GM15510 (cell line): ENCODE data around the gene NRXN3.

Experiments used
- POLR2A ChIP-seq: IDR thresholded peaks from 3 replicates; pipeline ENCODE4 v1.6.1; 2011; ENCODE audit warnings: borderline replicate concordance; ENCODE audit not compliant: insufficient read length; ENCODE audit errors: extremely low read depth

The NRXN3 gene

DNA sequence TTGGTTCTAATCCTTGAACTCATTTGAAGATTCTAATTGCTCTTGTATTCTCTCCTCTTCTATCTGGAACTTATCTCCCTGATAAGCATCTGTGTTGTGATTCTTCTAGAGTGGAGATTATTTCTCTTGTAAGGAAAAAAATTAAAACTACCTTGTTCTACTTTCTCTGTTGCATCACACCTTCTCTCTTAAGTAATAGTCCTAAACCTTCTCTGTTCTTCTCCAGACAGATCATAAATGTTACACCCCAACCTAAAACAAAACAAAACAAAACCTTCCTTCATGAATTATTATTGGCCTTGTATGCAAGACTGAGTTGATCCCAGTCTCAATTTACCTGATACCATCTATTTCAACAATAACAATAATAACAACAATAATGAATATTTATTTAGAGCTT is 1429.1 kb downstream of the NRXN3 start:
- no peak for TF ChIP-seq POLR2A

DNA sequence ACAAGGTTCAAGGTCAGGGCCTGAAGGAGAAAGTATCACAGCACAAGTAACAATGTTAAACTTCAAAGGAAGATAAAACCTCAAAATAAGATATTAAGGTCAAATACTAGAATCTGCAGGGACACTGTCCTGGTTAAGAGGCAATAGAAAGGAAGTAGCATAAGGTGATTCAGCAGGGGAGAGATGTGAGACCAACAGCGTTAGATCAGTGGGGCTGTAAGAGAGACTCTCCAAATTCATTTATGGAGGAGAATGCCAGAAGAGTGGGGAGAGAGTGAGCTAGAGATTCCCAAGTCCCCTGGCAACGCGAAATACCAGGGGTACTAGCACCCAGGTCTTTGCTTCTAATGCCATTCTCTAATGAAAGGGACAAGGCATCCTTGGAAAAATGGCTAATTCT is 1430.2 kb downstream of the NRXN3 start:
- TF ChIP-seq POLR2A = no peak

DNA sequence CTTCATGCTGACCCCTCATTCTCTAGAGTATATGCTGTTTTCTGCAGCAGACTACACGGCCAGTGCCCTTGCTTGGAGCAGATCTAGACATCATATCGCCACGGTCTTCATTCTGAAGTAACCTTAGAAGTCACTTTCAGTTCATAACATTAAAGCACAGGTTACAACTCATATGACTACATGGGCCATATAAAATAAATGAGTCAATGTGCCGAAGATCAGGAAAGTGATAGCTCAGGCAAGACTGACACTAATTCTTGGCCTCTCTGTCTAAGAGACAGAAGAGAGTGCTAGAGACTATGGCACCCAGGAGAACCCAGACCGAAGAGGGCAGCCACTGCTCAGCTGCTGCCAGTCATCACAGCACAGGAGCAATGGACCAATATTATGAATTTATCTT is 1431.4 kb downstream of the NRXN3 start:
- TF ChIP-seq POLR2A = no peak

GRCh38 chr14:79602045-79602444 is 1431.9 kb downstream of the NRXN3 start:
- TF ChIP-seq POLR2A = no peak

DNA sequence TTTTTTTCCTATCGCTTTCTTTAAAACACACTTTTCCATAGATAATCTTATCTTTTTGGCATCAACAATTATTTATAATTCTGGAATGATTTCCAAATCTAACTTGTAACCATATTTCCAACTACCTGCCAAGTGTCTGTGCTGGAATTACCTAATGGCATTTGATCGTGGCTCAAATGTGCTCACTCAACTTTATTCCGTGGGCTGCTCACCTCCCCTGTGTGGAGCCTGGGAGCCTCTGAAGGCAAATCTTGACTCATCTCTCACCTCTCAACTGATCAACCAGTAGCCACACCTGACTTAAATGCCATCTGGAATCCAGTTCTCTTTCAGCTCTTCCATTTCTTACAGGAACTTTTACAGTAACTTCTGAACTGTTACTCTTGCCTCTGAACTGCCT is 1432.6 kb downstream of the NRXN3 start:
- no peak for TF ChIP-seq POLR2A

GRCh38 chr14:79605849-79606248 is 1435.7 kb downstream of the NRXN3 start:
- TF ChIP-seq POLR2A = no peak

DNA sequence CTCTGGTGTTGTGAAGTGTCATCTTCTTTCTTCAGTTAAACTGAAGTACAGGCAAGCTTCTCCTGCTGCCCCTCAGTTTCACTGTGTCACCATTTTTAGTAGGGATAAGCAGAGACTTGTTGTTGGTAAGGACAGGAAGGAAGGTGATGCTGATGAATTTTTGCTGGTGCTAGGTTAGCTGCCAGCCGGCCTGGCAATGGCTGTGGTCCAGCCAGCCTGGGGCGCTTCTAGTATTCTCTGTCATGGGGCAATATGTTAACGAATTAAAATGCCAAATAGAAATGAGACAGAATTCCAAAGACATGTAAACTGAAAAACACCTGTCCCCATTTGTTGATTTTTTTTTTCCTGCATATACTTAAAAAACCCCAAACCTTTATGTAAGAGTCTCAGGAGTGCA is 1438.3 kb downstream of the NRXN3 start:
- no peak for TF ChIP-seq POLR2A

DNA sequence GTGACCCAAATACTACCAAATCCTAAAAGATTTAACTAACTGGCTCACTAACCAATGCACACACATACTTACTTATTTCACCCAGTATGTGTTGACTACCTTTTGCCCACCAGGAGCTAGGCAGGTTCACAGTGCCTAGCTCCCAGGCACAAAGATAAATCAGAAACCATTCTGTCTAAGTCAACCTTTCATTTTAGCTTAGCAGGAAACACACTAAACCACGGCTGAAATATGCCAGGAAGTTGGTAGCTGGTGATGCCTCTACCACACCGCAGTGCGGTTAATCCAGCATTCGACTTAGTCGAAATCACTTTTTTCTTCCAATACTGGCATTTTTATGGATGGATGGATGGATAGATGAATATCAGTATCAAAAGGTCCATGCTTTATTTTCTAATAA is 1443.5 kb downstream of the NRXN3 start:
- no peak for TF ChIP-seq POLR2A

GRCh38 chr14:79614448-79614847 is 1444.3 kb downstream of the NRXN3 start:
- no peak for TF ChIP-seq POLR2A

- TF ChIP-seq POLR2A = no peak
Observed at GRCh38 chr14:79627058-79627457, 1456.9 kb downstream of the NRXN3 start.

- no peak for TF ChIP-seq POLR2A
Observed at GRCh38 chr14:79629411-79630287, 1459.5 kb downstream of the NRXN3 start.

DNA sequence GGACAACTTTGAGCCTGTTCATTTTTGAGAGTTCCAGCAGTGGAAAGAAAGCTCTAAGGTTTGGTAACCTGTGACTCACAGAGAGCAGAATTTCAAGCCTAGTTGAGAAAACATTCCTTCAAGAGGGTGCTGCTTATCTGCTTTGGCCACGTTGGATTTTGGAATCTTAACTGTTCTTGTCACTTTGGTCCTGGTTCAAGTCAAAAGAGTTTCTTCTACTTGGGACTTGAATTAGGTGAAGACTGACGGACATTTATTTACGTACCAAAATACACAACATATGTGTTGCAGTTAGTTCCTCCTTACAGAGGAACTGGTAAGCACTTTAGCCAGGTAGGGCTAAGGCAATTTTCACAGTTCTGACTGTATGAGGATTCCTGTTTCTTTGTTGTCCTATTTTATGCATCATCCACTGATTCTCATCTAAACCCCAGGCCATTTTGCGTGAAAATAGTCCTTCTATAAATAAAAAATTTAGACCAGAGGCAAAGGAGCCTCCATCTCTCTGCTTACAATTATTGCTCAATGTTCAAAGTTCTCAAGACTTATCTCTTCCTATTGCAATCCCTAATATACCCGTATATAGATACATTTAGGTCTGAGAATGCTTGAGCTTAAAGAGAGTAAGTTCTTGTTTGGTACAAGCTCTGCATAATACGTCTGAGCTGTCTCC is 1460.3 kb downstream of the NRXN3 start:
- TF ChIP-seq POLR2A = no peak

- TF ChIP-seq POLR2A = no peak
Observed at GRCh38 chr14:79631276-79631675, 1461.1 kb downstream of the NRXN3 start.

- TF ChIP-seq POLR2A = no peak
Observed at GRCh38 chr14:79638672-79639266, 1468.6 kb downstream of the NRXN3 start.

DNA sequence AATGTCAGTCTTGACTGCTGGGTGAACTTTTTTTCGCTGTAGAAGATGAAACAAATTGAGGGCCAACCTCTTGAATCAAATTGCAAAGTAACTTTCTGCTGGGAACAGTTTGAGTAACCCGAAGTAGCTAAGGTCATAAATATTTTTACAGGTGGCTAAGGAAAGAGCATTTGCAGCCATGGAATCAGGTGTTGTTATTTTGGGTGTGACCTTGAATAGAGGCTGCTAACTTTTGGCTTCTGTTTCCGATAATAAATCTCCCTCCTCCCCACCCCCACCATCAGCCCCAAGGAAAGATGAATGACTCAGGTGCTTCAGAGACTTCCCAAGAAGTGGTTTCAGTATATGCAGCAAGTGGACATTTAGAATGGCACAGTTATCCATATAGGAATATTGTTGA is 1469.4 kb downstream of the NRXN3 start:
- TF ChIP-seq POLR2A = no peak
